Subcutaneous abdominal adipose tissue (tissue), 5 donors: ENCODE results near the gene LNX1.

Source experiments
- H3K27ac ChIP-seq: one replicate; pipeline ENCODE4 v1.7.0; 2013; ENCODE audit warnings: low read depth, mild to moderate bottlenecking, inconsistent platforms, low read length, moderate library complexity
- H3K27me3 ChIP-seq, 5 donors: one replicate each; pipeline ENCODE4 v1.7.0; 2013; ENCODE audit warnings: low read length in 5 of 5, inconsistent platforms in 1 of 5; ENCODE audit not compliant: control insufficient read depth in 5 of 5, insufficient read depth in 4 of 5
- H3K36me3 ChIP-seq, 5 donors: one replicate each; pipeline ENCODE4 v1.7.0; 2013; ENCODE audit warnings: low read length in 5 of 5; ENCODE audit not compliant: control insufficient read depth in 5 of 5, insufficient read depth in 5 of 5
- H3K4me1 ChIP-seq, 5 donors: one replicate each; pipeline ENCODE4 v1.7.0; 2013; ENCODE audit warnings: low read length in 5 of 5, mild to moderate bottlenecking in 3 of 5, moderate library complexity in 1 of 5; ENCODE audit not compliant: control insufficient read depth in 5 of 5, insufficient read depth in 5 of 5
- H3K4me3 ChIP-seq, 5 donors: one replicate each; pipeline ENCODE4 v1.7.0; 2013; ENCODE audit warnings: low read length in 5 of 5, low read depth in 1 of 5
- H3K9ac ChIP-seq, 5 donors: one replicate each; pipeline ENCODE4 v1.7.0; 2013; ENCODE audit warnings: low read length in 5 of 5, mild to moderate bottlenecking in 4 of 5, moderate library complexity in 3 of 5
- H3K9me3 ChIP-seq, 5 donors: one replicate each; pipeline ENCODE4 v1.7.0; 2013; ENCODE audit warnings: low read length in 5 of 5; ENCODE audit not compliant: control insufficient read depth in 5 of 5
- donor health status: healthy.
- donor health status: healthy.
- donor health status: healthy.
- donor health status: healthy.
- donor health status: healthy.

The LNX1 gene

DNA sequence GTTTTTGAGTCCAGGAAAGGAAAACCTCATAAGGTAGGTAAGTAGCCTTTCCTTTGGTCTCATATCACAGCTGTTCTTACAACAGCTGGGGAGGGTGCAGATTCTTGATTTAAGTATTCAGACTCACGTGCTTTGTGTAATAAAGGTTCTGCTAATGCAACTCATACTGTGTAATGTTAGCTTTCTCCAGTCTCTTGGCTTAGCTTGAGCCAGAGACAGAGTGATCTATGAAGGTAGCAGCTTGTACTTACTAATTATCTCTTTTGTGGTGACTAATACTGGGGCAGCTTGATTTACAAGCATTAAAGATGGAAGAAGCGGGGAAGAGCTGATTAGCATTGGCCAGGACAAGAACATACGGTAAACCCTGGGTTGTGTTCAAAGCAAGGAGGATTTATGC, 80.3 kb downstream of the LNX1 start:
- Histone ChIP-seq H3K4me1 (peaks cover 2 to 19% (median 13%) of the 10 kb centered on the region in 5 donors), H3K36me3 (no peaks in the 10 kb centered on the region), H3K27me3 (no peaks in the 10 kb centered on the region), H3K27ac (no peak overlapping the region), H3K9ac (no peak overlapping the region), H3K9me3 (no peaks in the 10 kb centered on the region), H3K4me3 (no peak overlapping the region)

DNA sequence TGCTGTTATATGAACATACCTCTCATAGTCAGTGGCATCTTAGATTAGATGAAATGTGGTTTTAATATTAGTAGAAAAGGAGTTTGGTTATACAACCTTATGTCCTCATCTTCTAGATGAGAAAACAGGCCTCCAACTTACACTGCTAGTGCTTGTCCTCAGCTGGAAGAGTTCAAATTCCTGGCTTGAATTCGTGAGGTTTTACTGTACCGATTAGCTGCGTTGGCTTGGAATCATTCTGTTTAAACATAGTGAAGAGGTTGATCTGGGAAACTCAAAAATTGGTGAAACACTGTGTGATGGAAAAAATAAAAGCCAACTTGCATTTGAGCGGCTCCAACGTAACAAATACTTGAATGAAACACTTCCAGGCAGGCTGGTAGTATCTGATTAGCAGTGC, 81.0 kb downstream of the LNX1 start:
- H3K36me3 ChIP-seq = no peaks in the 10 kb centered on the region
- H3K4me3 ChIP-seq = no peak overlapping the region
- no peak overlapping the region for H3K9ac ChIP-seq
- no peaks in the 10 kb centered on the region for H3K9me3 ChIP-seq
- peak overlapping the region; percentile 14 for H3K27ac ChIP-seq
- H3K27me3 ChIP-seq = no peaks in the 10 kb centered on the region
- peaks cover 2 to 19% (median 13%) of the 10 kb centered on the region in 5 donors for H3K4me1 ChIP-seq

GRCh38 chr4:53508446-53508845, 82.8 kb downstream of the LNX1 start:
- H3K27ac ChIP-seq = peak overlapping the region; percentile 70
- H3K27me3 ChIP-seq = no peaks in the 10 kb centered on the region
- H3K36me3 ChIP-seq = peaks cover 0 to 3% (median 0%) of the 10 kb centered on the region in 5 donors
- peaks cover 2 to 19% (median 13%) of the 10 kb centered on the region in 5 donors for H3K4me1 ChIP-seq
- no peaks in the 10 kb centered on the region for H3K9me3 ChIP-seq
- H3K4me3 ChIP-seq = peak overlapping the region in 3 of 5 donors; percentile 26 to 59 (median 50)
- no peak overlapping the region for H3K9ac ChIP-seq

DNA sequence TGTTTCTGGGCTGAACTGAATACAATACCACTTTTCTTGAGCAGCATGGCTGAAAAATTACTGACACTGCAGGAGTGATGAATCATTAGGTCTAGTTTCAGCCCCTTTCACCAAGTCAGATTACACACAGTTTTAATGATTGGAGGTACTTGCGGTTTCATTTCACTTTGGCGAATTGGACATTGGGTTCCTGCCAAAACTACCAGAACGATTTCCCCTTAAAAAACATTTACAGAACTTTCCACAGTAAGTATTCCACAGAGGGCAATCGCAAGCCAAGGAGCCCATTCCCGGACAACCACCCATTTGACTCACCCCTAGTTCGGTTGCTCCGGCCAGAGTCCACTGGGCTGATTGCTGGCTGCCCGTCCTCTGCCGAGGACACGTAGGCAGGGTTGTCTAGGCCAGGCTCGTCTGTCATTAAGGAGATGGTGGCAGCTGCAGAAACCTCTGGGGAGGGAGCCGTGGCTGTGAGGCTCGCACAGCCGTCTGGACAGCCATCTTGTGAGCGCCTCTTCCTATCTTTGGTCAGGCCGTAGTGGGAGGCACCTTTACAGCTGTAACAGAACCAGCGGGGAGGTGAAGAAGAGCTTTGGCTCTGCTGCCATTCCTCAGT, 83.5 kb downstream of the LNX1 start:
- H3K27ac ChIP-seq = peak overlapping the region; percentile 70
- peaks cover 0 to 3% (median 0%) of the 10 kb centered on the region in 5 donors for H3K36me3 ChIP-seq
- H3K9me3 ChIP-seq = no peaks in the 10 kb centered on the region
- peaks cover 2 to 19% (median 13%) of the 10 kb centered on the region in 5 donors for H3K4me1 ChIP-seq
- no peaks in the 10 kb centered on the region for H3K27me3 ChIP-seq
- peak overlapping the region; percentile 4 to 59 (median 50) for H3K4me3 ChIP-seq
- H3K9ac ChIP-seq = peak overlapping the region in 4 of 5 donors; percentile 13 to 71 (median 38)

GRCh38 chr4:53507058-53507457, 84.2 kb downstream of the LNX1 start:
- H3K27me3 ChIP-seq = no peaks in the 10 kb centered on the region
- H3K9ac ChIP-seq = peak overlapping the region in 3 of 5 donors; percentile 13 to 71 (median 38)
- no peaks in the 10 kb centered on the region for H3K9me3 ChIP-seq
- peaks cover 0 to 3% (median 0%) of the 10 kb centered on the region in 5 donors for H3K36me3 ChIP-seq
- peak overlapping the region in 2 of 5 donors; percentile 50 to 59 for H3K4me3 ChIP-seq
- peak overlapping the region; percentile 70 for H3K27ac ChIP-seq
- H3K4me1 ChIP-seq = peaks cover 2 to 19% (median 13%) of the 10 kb centered on the region in 5 donors

DNA sequence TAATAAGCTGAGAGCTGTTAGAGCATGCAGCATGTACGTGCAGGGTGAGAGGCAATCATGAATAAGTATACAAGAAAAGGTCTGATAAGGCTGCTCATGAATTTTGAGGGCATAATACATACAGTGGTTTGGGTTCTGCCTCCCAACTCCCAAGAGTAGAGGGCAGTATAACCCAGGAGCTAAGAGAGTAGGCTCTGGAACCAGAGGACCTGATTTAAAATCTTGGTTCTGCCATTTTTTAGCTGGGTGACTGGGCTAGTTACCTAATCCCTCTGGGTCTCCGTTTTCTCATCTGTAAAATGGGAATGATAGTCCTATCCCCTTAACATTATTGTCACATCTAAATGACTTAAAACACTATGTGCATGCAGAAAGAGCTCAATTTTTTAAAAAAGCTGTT, 85.3 kb downstream of the LNX1 start:
- peaks cover 2 to 19% (median 13%) of the 10 kb centered on the region in 5 donors for H3K4me1 ChIP-seq
- no peak overlapping the region for H3K4me3 ChIP-seq
- no peaks in the 10 kb centered on the region for H3K9me3 ChIP-seq
- H3K36me3 ChIP-seq = peaks cover 0 to 3% (median 0%) of the 10 kb centered on the region in 5 donors
- no peak overlapping the region for H3K9ac ChIP-seq
- no peaks in the 10 kb centered on the region for H3K27me3 ChIP-seq
- no peak overlapping the region for H3K27ac ChIP-seq

DNA sequence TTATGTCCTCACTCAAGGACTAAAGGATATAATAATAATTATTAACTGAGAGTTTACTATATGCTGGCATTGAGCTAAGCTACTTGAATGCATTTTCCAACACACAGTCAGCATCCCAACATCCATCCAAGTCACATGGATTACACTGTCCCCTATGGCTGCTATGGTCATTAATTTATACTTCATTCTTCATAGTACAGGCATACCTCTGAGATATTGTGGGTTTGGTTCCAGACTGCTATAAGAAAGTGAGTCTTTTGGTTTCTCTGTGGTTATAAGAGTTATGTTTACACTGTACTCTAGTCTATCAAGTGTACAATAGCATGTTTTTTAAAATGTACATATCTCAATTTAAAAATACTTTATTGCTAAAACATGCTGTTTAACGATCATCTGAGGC, 89.2 kb downstream of the LNX1 start:
- Histone ChIP-seq H3K9ac (no peak overlapping the region), H3K9me3 (no peaks in the 10 kb centered on the region), H3K36me3 (peaks cover 0 to 4% (median 3%) of the 10 kb centered on the region in 5 donors), H3K27me3 (no peaks in the 10 kb centered on the region), H3K4me1 (peaks cover under 1 to 13% (median 7%) of the 10 kb centered on the region in 5 donors), H3K4me3 (no peak overlapping the region), H3K27ac (no peak overlapping the region)

DNA sequence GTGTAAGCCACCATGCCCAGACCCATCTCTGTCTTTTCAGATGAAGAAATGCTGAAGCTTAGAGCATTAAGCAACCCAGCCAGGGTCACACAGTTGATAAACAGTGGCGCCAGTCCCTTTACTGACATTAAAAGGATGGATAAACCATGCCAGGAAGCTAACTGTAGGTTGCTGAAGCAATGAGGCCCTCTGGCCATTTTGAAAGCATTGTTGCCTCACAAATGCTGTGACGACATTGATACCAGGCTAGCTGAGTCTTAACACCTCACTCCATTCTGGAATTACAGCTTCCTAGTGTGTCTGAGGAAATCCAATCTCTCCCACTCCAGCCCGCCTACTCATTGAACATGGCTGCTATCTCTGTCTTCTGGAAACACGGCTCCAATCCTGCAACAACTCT, 89.7 kb downstream of the LNX1 start:
- Histone ChIP-seq H3K4me1 (peaks cover 2 to 11% (median 9%) of the 10 kb centered on the region in 5 donors), H3K27me3 (no peaks in the 10 kb centered on the region), H3K36me3 (peaks cover 0 to 4% (median 3%) of the 10 kb centered on the region in 5 donors), H3K4me3 (no peak overlapping the region), H3K27ac (no peak overlapping the region), H3K9ac (no peak overlapping the region), H3K9me3 (no peaks in the 10 kb centered on the region)

DNA sequence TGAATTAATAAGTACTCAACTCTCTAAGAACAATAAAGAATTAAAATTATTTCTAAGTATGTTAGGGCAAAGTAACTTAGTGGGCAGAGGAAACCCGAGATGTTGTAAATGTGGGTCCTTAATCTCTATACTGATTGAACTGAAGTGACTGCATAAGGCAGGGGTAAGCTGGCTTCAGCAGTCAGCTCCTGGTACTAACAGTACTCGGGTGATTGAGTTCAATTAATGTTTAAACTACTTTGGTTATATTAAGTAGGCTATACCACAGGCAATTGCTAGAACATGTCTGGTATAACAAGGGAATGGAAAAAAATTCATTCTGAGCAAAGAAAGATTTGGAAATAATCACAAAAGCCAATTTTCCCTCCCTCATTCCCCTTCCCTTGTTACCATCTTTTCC, 90.7 kb downstream of the LNX1 start:
- Histone ChIP-seq H3K4me3 (no peak overlapping the region), H3K36me3 (peaks cover 0 to 12% (median 6%) of the 10 kb centered on the region in 5 donors), H3K4me1 (peaks cover 2 to 11% (median 9%) of the 10 kb centered on the region in 5 donors), H3K27ac (no peak overlapping the region), H3K9me3 (no peaks in the 10 kb centered on the region), H3K27me3 (no peaks in the 10 kb centered on the region), H3K9ac (no peak overlapping the region)

DNA sequence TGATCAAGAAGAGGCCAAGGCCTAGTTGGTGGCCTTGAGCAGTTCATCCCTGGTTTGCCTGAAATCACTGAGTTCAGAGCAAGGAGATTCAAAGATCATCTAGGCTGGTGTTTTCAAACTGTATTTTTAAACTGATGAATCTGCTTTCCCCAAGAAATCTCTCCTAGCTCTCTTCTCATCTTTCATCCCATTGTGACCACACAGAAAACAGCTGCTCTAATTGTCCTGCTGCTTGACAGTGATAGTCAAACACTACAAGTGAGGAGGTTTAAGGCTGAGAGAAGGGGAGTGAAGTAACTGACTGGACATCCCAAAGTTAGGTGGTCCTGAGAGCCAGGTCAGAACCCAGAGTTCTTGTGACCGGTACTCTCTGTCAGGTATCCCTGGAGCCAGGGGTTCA, 91.5 kb downstream of the LNX1 start:
- H3K4me1 ChIP-seq = peaks cover 2 to 11% (median 9%) of the 10 kb centered on the region in 5 donors
- no peak overlapping the region for H3K9ac ChIP-seq
- H3K9me3 ChIP-seq = no peaks in the 10 kb centered on the region
- no peak overlapping the region for H3K4me3 ChIP-seq
- H3K36me3 ChIP-seq = peaks cover 0 to 14% (median 6%) of the 10 kb centered on the region in 5 donors
- no peak overlapping the region for H3K27ac ChIP-seq
- no peaks in the 10 kb centered on the region for H3K27me3 ChIP-seq
